Retina (tissue), 1 donor: ENCODE data around the gene SLC16A8.
"Not testable (repeated sequence)": the region's sequence is repeated elsewhere in the genome, so short reads cannot be mapped to it uniquely, and the experiment has no call there.

Experiments used
- DNase-seq: peaks from one replicate; pipeline ENCODE4 v3.0.0-alpha.2; 2016

SLC16A8 gene

GRCh38 chr22:38085501-38085900, 1.5 kb upstream of the SLC16A8 start:
- no peak for DNase-seq

GRCh38 chr22:38085056-38085455, 1.1 kb upstream of the SLC16A8 start:
- DNase-seq, result no peak

- no peak for DNase-seq
Observed at GRCh38 chr22:38082986-38083710, 836 bp downstream of the SLC16A8 start.

GRCh38 chr22:38081941-38082828, 1.8 kb downstream of the SLC16A8 start:
- DNase-seq, result peak; percentile 34

- DNase-seq, result peak; percentile 69
Observed at GRCh38 chr22:38081636-38081940, 2.4 kb downstream of the SLC16A8 start.

GRCh38 chr22:38080850-38081635, 2.9 kb downstream of the SLC16A8 start:
- peak; percentile 86 for DNase-seq

- no peak for DNase-seq
Observed at GRCh38 chr22:38080474-38080849, 3.5 kb downstream of the SLC16A8 start.

- DNase-seq, result no peak
Observed at GRCh38 chr22:38079804-38080203, 4.2 kb downstream of the SLC16A8 start.

- DNase-seq, result not testable (repeated sequence)
Observed at GRCh38 chr22:38079208-38079607, 4.8 kb downstream of the SLC16A8 start.

- no peak for DNase-seq
Observed at GRCh38 chr22:38078046-38078840, 5.7 kb downstream of the SLC16A8 start.

GRCh38 chr22:38077595-38077994, 6.4 kb downstream of the SLC16A8 start:
- no peak for DNase-seq

- DNase-seq, result no peak
Observed at GRCh38 chr22:38077096-38077495, 6.9 kb downstream of the SLC16A8 start.

- no peak for DNase-seq
Observed at GRCh38 chr22:38075961-38076360, 8.0 kb downstream of the SLC16A8 start.

GRCh38 chr22:38075105-38075825, 8.7 kb downstream of the SLC16A8 start:
- no peak for DNase-seq

- DNase-seq, result peak; percentile 55
Observed at GRCh38 chr22:38074181-38075104, 9.5 kb downstream of the SLC16A8 start.

- no peak for DNase-seq
Observed at GRCh38 chr22:38073150-38074130, 10.5 kb downstream of the SLC16A8 start.

GRCh38 chr22:38072322-38073149, 11.4 kb downstream of the SLC16A8 start:
- no peak for DNase-seq
